GM21717 (cell line): ENCODE results near the gene MRPL27.

Experiments used
- ATAC-seq: cut with Tn5 transposase; IDR thresholded peaks from one replicate; pipeline ENCODE4 v1.9.1; 2021; ENCODE audit warnings: mild to moderate bottlenecking, moderate library complexity; ENCODE audit not compliant: unreplicated experiment

The MRPL27 gene

GRCh38 chr17:50361561-50362480 is 11.2 kb downstream of the MRPL27 start:
- no peak for ATAC-seq

DNA sequence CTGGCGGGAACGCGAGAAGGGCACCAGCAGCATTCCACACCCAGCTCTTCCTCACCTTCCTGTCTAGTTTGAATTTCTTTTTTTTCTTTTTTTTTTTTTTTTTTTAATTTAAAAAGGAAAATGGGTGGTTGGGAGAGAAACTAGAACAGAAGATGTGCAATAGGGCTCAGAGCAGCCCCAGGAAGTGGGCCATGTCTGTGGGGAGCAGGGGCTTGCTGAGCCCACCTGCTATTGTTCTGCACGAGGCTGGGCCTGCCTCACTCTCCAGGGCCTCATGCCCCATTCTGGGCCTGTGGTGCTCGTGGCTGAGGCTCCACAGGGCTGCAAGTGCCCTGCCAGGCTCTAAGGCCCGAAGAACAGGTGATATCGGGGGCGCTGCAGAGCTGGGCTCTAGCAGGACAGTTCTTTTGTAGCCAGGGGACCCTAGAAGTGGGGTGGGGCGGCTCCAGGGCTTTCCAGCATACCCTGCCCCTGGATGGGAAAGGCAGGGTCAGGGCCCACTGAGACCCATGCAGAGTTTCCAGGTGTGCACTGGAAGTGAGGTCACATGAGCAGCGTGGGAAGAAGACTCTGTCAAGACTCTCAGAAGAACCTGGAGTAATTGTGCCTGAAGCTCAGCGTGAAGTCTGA is 12.4 kb downstream of the MRPL27 start:
- no peak for ATAC-seq

GRCh38 chr17:50359998-50360461 is 13.0 kb downstream of the MRPL27 start:
- ATAC-seq = no peak

DNA sequence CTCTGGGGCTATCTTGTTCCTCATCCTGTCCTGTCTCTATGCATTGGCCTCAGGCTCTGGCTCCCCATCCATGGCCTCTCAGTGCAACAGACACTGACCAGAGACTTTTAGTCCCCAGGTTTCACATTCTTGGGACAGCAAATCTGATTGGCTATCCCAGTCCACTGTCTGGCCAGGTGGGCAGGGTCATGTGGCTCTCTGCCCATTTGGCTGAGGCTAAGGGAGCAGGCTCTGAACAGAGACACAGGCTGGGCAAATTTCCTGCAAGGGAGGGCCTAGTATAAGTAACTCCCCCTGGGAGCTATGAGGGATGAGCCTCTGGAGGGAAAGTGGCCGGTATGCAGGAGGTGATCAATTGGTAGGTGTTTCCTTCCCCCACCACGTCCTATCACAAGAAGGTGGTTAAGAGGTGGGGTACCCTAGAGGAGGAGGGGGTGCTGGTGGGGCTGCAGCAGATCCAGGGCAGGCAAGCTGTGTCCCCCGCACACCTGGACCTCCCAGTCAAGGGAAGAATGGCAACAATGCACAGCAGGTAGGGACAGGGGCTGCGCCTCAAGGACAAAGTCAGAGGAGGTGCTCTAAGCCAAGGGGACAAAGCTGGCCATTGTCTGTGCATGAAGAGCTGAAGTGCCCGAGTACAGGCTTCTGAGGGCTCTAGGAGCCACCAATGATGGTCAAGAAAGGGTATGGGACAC is 13.8 kb downstream of the MRPL27 start:
- no peak for ATAC-seq

- ATAC-seq = no peak
Measured at GRCh38 chr17:50358177-50358576, 14.8 kb downstream of the MRPL27 start.

DNA sequence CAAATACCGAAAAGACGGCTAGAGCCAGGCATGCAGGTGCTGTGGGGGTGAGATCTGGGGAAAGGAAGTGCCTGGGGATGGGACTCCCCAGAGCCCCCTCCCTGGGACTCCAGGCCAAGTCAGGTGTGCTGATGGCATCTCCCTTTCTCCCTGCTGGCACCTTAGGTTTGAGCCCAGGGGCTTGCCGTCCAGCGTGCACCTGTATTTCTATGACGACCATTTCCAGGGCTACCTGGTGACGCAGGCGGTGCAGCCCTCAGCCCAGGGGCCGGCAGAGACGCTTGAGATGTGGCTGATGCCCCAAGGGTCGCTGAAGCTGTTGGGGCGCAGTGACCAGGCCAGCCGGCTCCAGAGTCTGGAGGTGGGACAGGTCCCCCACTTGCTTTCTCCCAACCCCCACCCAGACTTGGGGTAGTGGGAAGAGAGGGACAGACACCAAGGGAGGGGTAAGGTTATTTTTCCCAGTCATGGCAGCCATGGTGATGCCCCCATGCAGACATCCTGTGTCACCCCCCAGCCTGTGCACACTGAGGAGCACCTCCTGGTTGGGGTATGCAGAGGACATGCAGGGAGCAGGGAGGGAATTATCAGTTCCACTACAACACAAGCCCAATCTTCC is 16.0 kb downstream of the MRPL27 start:
- ATAC-seq = no peak

- no peak for ATAC-seq
Measured at GRCh38 chr17:50356418-50356817, 16.6 kb downstream of the MRPL27 start.

- no peak for ATAC-seq
Measured at GRCh38 chr17:50355701-50356341, 17.2 kb downstream of the MRPL27 start.

GRCh38 chr17:50355336-50355700 is 17.7 kb downstream of the MRPL27 start:
- ATAC-seq = no peak

GRCh38 chr17:50354776-50355175 is 18.2 kb downstream of the MRPL27 start:
- no peak for ATAC-seq

DNA sequence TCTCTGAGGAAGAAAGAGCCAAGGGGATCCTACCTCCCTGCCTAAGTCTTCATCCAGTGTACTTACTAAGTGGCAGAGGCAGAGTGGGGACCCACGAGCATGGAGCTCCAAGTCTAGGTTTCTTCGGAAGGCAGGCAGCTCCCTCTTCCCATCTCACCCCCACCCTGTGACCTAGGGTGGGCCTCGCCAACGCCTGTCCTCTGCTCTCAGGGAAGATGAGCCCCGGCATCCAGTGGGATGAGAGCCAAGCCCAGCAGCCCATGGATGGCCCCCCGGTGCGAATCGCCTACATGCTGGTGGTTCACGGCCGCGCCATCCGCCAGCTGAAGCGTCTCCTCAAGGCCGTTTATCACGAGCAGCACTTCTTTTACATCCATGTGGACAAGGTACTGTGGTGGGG is 18.8 kb downstream of the MRPL27 start:
- no peak for ATAC-seq

DNA sequence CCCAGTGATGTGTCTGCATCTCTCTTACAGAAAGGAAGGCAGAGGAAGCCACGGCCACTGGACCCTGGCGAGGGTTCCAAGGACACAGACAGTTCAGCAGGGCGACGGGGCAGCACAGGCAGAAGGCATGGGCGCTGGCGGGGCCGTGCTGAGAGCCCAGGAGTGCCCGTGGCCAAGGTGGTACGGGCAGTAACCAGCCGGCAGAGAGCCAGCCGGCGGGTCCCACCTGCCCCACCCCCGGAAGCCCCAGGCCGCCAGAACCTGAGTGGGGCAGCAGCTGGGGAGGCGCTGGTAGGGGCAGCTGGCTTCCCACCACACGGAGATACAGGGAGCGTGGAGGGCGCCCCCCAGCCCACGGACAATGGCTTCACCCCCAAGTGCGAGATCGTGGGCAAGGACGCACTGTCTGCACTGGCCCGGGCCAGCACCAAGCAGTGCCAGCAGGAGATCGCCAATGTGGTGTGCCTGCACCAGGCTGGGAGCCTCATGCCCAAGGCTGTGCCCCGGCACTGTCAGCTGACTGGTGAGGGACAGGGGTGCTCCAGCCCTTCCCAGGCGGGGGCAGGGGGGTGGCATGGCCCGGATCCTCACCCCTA is 19.3 kb downstream of the MRPL27 start:
- no peak for ATAC-seq

GRCh38 chr17:50352693-50353599 is 20.0 kb downstream of the MRPL27 start:
- ATAC-seq = no peak

DNA sequence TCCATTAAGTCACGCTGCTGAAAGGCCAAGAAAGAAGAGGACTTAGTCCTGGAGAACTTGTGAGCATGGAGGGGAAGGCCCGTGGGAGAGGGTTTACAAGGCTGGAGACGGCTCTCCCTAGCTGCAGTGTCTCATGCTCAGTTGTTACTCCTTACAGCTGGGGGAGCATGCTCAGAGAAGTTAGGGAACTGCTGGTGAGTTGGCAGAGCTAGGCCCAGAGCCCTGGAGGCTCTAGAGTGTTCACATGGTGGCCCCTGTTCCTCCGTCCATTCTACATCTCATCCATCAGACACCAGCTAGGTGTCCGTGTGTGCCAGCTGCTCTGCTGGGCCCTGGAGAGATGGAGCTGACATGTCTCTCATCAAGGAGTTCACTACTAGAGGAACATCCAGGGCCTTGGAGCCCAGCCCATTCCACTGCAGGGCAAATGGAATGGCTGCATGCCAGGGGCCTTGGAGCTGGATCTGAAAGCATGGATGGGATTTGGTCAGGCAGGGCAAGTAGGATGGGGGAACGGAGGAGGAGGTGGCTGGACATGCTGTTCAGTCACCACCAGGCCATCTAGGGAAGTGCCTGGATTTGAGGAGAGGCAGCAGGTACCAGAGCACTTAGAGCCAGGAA is 20.8 kb downstream of the MRPL27 start:
- ATAC-seq = no peak

DNA sequence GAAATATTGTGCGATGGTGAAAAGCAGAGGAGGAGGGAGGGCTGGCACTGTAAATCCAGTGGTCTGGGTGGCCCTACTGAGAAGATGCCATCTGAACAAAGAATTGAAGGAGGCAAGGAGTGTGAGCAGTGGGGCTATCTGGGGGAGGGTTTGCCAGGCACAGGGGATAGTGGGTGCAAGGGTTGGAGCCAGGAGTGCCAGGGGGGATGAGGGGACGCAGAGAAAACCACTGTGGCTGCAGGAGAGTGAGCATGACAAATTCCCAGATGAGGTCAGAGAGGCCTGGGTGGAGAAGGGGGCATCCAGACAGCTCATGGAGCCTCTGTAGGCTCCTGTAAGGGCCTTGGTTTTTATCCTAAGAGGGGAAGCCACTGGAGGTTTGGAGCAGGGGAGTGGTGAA is 22.3 kb downstream of the MRPL27 start:
- no peak for ATAC-seq

GRCh38 chr17:50349243-50349600 is 23.8 kb downstream of the MRPL27 start:
- ATAC-seq = no peak

GRCh38 chr17:50348522-50349242 is 24.3 kb downstream of the MRPL27 start:
- ATAC-seq = no peak

- no peak for ATAC-seq
Measured at GRCh38 chr17:50347894-50348291, 25.1 kb downstream of the MRPL27 start.
